SK-N-SH (cell line): ENCODE data around the gene DENND5B. TPM values are rescaled to one million over a fixed set of nuclear protein-coding genes. Genes with fewer than 3 reads are reported as not detected.

Experiments used
- CTCF ChIA-PET: fragments of 300-600, 350-600 bp; formaldehyde crosslinking; extraction: SDS; loops from one replicate; lab custom pipeline; 2021; lab: Yijun Ruan, JAX
- POLR2A ChIA-PET: fragments of 350-600 bp; sonication (Branson Sonifier 250); formaldehyde crosslinking; extraction: SDS; loops from one replicate; lab custom pipeline; 2020; ENCODE audit warnings: antibody characterized with exemption, inconsistent platforms; lab: Yijun Ruan, JAX
- DNase-seq: peaks from one replicate; pipeline ENCODE4 v3.0.0; 2012
- H2AFZ ChIP-seq: fragments of 200-600 bp; sonication (generic); 2 replicates; pipeline ENCODE4 v1.8.1; 2016; ENCODE audit warnings: antibody characterized with exemption, mild to moderate bottlenecking, low read depth
- H3F3A ChIP-seq: fragments of 200-600 bp; sonication (generic); replicated peaks from 2 replicates; pipeline ENCODE3; 2016; ENCODE audit warnings: antibody characterized with exemption, mild to moderate bottlenecking; ENCODE audit not compliant: insufficient read depth
- H3K27ac ChIP-seq, 2 experiments: fragments of 200-500 bp in 1 of 2; fragments of 200-600 bp in 1 of 2; sonication (Bioruptor generic) in 1 of 2; sonication (generic), shearing (Covaris generic) in 1 of 2; 2 replicates each; pipeline versions ENCODE4 v1.5.1 to v1.6.1; 2014 to 2016; ENCODE audit warnings: low read depth in 2 of 2, inconsistent platforms in 1 of 2, low read length in 1 of 2, mild to moderate bottlenecking in 1 of 2, mixed read lengths in 1 of 2
- H3K27me3 ChIP-seq: fragments of 200-600 bp; sonication (generic), shearing (Covaris generic); 2 replicates; pipeline ENCODE4 v1.6.1; 2016; ENCODE audit warnings: mixed run types; ENCODE audit not compliant: insufficient read depth
- H3K36me3 ChIP-seq, 2 experiments: fragments of 200-500 bp in 1 of 2; fragments of 200-600 bp in 1 of 2; sonication (Bioruptor generic) in 1 of 2; sonication (generic) in 1 of 2; replicated peaks in 1 of 2; 2 replicates each; pipeline versions ENCODE3 to v1.5.1; 2014 to 2016; ENCODE audit warnings: low read length in 1 of 2, mild to moderate bottlenecking in 1 of 2; ENCODE audit not compliant: insufficient read depth in 2 of 2, control insufficient read depth in 1 of 2
- H3K4me1 ChIP-seq, 2 experiments: fragments of 200-500 bp in 1 of 2; fragments of 200-600 bp in 1 of 2; sonication (Bioruptor generic) in 1 of 2; sonication (generic), shearing (Covaris generic) in 1 of 2; 2 replicates each; pipeline versions ENCODE4 v1.5.1 to v1.6.1; 2014 to 2016; ENCODE audit warnings: low read depth in 1 of 2, low read length in 1 of 2, mixed run types in 1 of 2; ENCODE audit not compliant: insufficient read depth in 2 of 2, control insufficient read depth in 1 of 2
- H3K4me2 ChIP-seq: fragments of 200-600 bp; sonication (generic), shearing (Covaris generic); 2 replicates; pipeline ENCODE4 v1.6.1; 2017; ENCODE audit warnings: mixed run types
- H3K4me3 ChIP-seq, 2 experiments: fragments of 200-500 bp in 1 of 2; fragments of 200-600 bp in 1 of 2; sonication (Bioruptor generic) in 1 of 2; sonication (generic), shearing (Covaris generic) in 1 of 2; 2 replicates each; pipeline versions ENCODE4 v1.5.1 to v1.8.1; 2014 to 2016; ENCODE audit warnings: low read depth in 2 of 2, inconsistent platforms in 1 of 2, low read length in 1 of 2, mild to moderate bottlenecking in 1 of 2, mixed read lengths in 1 of 2, moderate library complexity in 1 of 2
- H3K79me2 ChIP-seq: fragments of 200-600 bp; sonication (generic); 2 replicates; pipeline ENCODE4 v1.8.1; 2017; ENCODE audit warnings: mild to moderate bottlenecking; ENCODE audit not compliant: insufficient read depth
- H3K9ac ChIP-seq: fragments of 200-600 bp; sonication (generic); 2 replicates; pipeline ENCODE4 v1.6.1; 2017; ENCODE audit warnings: mixed run types
- H3K9me2 ChIP-seq: fragments of 200-600 bp; sonication (generic); 2 replicates; pipeline ENCODE4 v1.6.1; 2017; ENCODE audit warnings: mixed run types
- H3K9me3 ChIP-seq: fragments of 200-600 bp; sonication (generic); 2 replicates; pipeline ENCODE4 v1.6.1; 2017; ENCODE audit warnings: mixed run types, mild to moderate bottlenecking, moderate library complexity
- H4K20me1 ChIP-seq: fragments of 200-600 bp; sonication (generic); 2 replicates; pipeline ENCODE4 v1.6.1; 2017; ENCODE audit warnings: mild to moderate bottlenecking, mixed run types; ENCODE audit not compliant: insufficient read depth
- EP300 ChIP-seq, 2 experiments: IDR thresholded peaks; 2 replicates each; pipeline versions ENCODE4 v1.4.0 to v1.6.1; 2012; ENCODE audit warnings: borderline replicate concordance in 1 of 2, low read depth in 1 of 2, low read length in 1 of 2
- GABPA ChIP-seq: IDR thresholded peaks from 2 replicates; pipeline ENCODE4 v1.4.0; 2012; ENCODE audit warnings: low read depth, mild to moderate bottlenecking
- JUND ChIP-seq: IDR thresholded peaks from 2 replicates; pipeline ENCODE4 v1.4.0; 2012
- MEF2A ChIP-seq: IDR thresholded peaks from 2 replicates; pipeline ENCODE4 v1.4.0; 2012; ENCODE audit warnings: low read depth, borderline replicate concordance
- NRF1 ChIP-seq: IDR thresholded peaks from 2 replicates; pipeline ENCODE4 v1.6.1; 2012; ENCODE audit warnings: low read depth, mild to moderate bottlenecking, low read length
- RCOR1 ChIP-seq: fragments of 150-350 bp; IDR thresholded peaks from 2 replicates; pipeline ENCODE4 v1.6.1; 2017; ENCODE audit warnings: antibody characterized with exemption, low read length
- RFX5 ChIP-seq: IDR thresholded peaks from 2 replicates; pipeline ENCODE4 v1.6.1; 2012; ENCODE audit warnings: mild to moderate bottlenecking, improper control_type of control experiment, low read length
- TAF1 ChIP-seq: IDR thresholded peaks from 2 replicates; pipeline ENCODE4 v1.6.1; 2012; ENCODE audit warnings: low read depth, mild to moderate bottlenecking, low read length, moderate library complexity, borderline replicate concordance
- WGBS: methylation state at CpG from one replicate; pipeline ENCODE4 v1.1.6; 2017; ENCODE audit warnings: low lambda C conversion rate; 5-methylcytosine and 5-hydroxymethylcytosine counted together
- polyA plus RNA-seq, 3 experiments: library from polyadenylated mRNA; depleted of rRNA; stranded (reverse); fragments of >200 nt; gene quantifications; 2 replicates each; pipeline ENCODE4 v1.2.3, GENCODE V29; 2012
- TF ChIP-seq, protein P1 (sequence below): fragments of 200-600 bp; sonication (generic); IDR thresholded peaks from 2 replicates; pipeline ENCODE4 v1.6.1; 2017; ENCODE audit warnings: antibody characterized with exemption, mild to moderate bottlenecking, moderate library complexity
- TF ChIP-seq, protein P2 (sequence below): IDR thresholded peaks from 2 replicates; pipeline ENCODE4 v1.4.0; 2012; ENCODE audit warnings: low read depth, borderline replicate concordance
- TF ChIP-seq, protein P3 (sequence below): IDR thresholded peaks from 2 replicates; pipeline ENCODE4 v1.4.0; 2012; ENCODE audit warnings: low read depth, borderline replicate concordance

Gene DENND5B
- polyA plus RNA-seq, 1 of the 3 experiments (the other 2 are of a cell fraction), result 5.3 TPM

DNA sequence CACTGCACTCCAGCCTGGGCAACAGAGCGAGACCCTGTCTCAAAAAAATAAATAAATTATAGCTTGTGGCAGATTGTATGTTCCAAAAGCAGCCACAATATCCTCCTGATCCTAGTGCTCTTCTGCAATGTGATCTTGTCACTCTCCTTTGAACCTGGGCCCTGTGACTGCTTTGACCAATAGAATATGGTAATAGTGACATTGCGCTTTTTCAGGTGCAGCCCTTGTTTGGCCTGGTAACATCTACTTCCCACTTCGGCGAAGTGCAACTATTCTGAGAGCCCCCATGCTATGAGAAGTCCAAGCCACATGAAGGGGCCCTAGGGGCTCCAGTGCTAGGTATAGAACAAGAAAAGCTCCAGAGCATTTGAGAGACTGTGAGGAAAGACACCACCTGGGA, 31.1 kb upstream of the DENND5B start:
- Histone ChIP-seq H3K9me2 (no peaks in the 10 kb centered on the region), H3K9ac (no peak overlapping the region), H3K4me3 (no peak overlapping the region), H3K4me2 (no peak overlapping the region), H3F3A (no peaks in the 10 kb centered on the region), H3K4me1 (no peaks in the 10 kb centered on the region), H3K36me3 (peaks cover 0 to 12% of the 10 kb centered on the region in 2 experiments), H3K27me3 (no peaks in the 10 kb centered on the region), H4K20me1 (no peaks in the 10 kb centered on the region), H3K27ac (no peak overlapping the region), H2AFZ (no peak overlapping the region), H3K79me2 (no peaks in the 10 kb centered on the region), H3K9me3 (no peaks in the 10 kb centered on the region)
- no peak for DNase-seq
- ChIA-PET CTCF (interaction anchor here (1.3 kb wide), 1 partner anchor 219 kb away, joined by 5 read pairs; no protein-coding TSS in a partner anchor), POLR2A (no interaction called here)
- no peak for TF ChIP-seq RFX5
- TF ChIP-seq TAF1, result no peak
- TF ChIP-seq GABPA, result no peak
- TF ChIP-seq MEF2A, result no peak
- TF ChIP-seq, protein P1, sequence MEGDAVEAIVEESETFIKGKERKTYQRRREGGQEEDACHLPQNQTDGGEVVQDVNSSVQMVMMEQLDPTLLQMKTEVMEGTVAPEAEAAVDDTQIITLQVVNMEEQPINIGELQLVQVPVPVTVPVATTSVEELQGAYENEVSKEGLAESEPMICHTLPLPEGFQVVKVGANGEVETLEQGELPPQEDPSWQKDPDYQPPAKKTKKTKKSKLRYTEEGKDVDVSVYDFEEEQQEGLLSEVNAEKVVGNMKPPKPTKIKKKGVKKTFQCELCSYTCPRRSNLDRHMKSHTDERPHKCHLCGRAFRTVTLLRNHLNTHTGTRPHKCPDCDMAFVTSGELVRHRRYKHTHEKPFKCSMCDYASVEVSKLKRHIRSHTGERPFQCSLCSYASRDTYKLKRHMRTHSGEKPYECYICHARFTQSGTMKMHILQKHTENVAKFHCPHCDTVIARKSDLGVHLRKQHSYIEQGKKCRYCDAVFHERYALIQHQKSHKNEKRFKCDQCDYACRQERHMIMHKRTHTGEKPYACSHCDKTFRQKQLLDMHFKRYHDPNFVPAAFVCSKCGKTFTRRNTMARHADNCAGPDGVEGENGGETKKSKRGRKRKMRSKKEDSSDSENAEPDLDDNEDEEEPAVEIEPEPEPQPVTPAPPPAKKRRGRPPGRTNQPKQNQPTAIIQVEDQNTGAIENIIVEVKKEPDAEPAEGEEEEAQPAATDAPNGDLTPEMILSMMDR, result no peak
- TF ChIP-seq, protein P2, sequence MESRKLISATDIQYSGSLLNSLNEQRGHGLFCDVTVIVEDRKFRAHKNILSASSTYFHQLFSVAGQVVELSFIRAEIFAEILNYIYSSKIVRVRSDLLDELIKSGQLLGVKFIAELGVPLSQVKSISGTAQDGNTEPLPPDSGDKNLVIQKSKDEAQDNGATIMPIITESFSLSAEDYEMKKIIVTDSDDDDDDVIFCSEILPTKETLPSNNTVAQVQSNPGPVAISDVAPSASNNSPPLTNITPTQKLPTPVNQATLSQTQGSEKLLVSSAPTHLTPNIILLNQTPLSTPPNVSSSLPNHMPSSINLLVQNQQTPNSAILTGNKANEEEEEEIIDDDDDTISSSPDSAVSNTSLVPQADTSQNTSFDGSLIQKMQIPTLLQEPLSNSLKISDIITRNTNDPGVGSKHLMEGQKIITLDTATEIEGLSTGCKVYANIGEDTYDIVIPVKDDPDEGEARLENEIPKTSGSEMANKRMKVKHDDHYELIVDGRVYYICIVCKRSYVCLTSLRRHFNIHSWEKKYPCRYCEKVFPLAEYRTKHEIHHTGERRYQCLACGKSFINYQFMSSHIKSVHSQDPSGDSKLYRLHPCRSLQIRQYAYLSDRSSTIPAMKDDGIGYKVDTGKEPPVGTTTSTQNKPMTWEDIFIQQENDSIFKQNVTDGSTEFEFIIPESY, result no peak
- TF ChIP-seq RCOR1, result no peak
- 98% methylated on average over 4 of the region's 4 CpGs for WGBS

DNA sequence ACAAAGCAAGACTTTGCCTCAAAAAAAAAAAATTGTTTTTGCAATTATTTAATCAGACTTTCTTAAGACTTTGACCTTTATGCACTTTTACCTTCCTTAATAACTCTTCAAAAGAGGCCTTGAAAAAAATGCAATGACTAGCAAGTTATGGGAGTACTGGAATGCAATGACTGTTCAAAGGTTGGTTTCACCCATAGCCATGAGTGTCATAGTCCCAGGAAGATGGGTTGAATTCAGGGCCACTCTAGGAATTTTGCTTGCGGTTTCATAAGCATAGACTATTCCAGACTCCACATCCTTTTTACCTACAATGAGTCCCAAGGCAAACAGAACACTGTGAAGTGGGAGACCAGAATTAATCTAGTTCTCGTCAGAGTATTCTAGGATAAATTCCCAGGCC, 29.4 kb upstream of the DENND5B start:
- peaks cover 0 to 12% of the 10 kb centered on the region in 2 experiments for H3K36me3 ChIP-seq
- ChIA-PET POLR2A (no interaction called here), CTCF (no interaction called here)
- no peaks in the 10 kb centered on the region for H3F3A ChIP-seq
- no peak for TF ChIP-seq JUND
- TF ChIP-seq, protein P3, sequence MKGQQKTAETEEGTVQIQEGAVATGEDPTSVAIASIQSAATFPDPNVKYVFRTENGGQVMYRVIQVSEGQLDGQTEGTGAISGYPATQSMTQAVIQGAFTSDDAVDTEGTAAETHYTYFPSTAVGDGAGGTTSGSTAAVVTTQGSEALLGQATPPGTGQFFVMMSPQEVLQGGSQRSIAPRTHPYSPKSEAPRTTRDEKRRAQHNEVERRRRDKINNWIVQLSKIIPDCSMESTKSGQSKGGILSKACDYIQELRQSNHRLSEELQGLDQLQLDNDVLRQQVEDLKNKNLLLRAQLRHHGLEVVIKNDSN, result no peak
- no peak for TF ChIP-seq NRF1
- no peak for TF ChIP-seq RFX5
- no peak for TF ChIP-seq EP300 (IDR thresholded peaks at IDR 0.05; ENCODE audit: borderline replicate concordance in 1 of 2, low read depth in 1 of 2, low read length in 1 of 2)
- H3K9me2 ChIP-seq, result no peaks in the 10 kb centered on the region
- H2AFZ ChIP-seq, result no peak overlapping the region
- no peaks in the 10 kb centered on the region for H3K79me2 ChIP-seq
- no peaks in the 10 kb centered on the region for H3K4me1 ChIP-seq
- no peak overlapping the region for H3K9ac ChIP-seq
- no peaks in the 10 kb centered on the region for H3K9me3 ChIP-seq
- DNase-seq, result no peak
- H3K4me3 ChIP-seq, result no peak overlapping the region
- no peak overlapping the region for H3K27ac ChIP-seq
- no peaks in the 10 kb centered on the region for H3K27me3 ChIP-seq
- H4K20me1 ChIP-seq, result no peaks in the 10 kb centered on the region
- WGBS, result 89% methylated on average over 2 of the region's 2 CpGs
- H3K4me2 ChIP-seq, result no peak overlapping the region
